SW480 (cell line): ENCODE measurements around the gene CDH23.

Source experiments
- DNase-seq: peaks from one replicate; pipeline ENCODE4 v3.0.0-alpha.2; 2016; ENCODE audit warnings: low spot score

The CDH23 gene

DNA sequence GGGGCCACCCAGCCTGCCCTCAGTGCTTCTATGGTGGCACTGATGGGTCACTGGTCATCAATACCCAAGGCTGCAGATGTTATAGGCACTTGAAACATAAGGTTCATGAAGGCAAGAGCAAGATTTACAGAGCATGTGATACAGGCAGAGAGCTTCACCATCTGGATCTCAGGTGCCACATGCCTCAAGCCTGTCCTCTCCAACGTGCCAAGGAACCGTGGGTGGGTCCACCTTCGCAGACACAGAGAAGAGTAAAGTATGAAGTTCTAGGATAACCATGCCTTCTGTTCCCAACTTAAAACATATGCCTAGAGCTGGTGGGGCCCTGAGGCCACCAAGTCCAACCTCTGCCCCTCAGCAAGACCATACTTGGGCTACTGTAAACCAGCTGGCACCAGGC lies 26.7 kb upstream of the CDH23 start:
- no peak for DNase-seq

DNA sequence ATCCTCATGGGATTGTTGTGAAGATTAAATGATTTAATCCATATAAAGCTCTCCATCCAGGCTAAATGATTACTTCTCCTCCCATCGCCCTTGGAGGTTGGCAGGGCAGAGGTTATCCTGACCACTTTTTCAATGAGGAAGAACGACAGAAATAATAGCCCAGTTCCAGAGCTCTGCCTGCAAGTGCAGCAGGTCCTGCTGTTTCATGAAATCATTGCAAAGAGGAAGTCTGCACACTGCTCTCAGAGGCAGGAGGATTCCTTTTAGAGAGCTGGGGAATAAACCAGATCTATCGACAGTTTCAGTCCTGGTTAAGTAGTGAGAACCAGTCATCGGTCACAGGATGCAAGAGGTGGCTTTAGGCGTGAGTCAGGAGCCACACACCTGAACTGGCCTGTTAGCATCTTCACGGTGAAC lies 25.0 kb upstream of the CDH23 start:
- DNase-seq, result no peak

DNA sequence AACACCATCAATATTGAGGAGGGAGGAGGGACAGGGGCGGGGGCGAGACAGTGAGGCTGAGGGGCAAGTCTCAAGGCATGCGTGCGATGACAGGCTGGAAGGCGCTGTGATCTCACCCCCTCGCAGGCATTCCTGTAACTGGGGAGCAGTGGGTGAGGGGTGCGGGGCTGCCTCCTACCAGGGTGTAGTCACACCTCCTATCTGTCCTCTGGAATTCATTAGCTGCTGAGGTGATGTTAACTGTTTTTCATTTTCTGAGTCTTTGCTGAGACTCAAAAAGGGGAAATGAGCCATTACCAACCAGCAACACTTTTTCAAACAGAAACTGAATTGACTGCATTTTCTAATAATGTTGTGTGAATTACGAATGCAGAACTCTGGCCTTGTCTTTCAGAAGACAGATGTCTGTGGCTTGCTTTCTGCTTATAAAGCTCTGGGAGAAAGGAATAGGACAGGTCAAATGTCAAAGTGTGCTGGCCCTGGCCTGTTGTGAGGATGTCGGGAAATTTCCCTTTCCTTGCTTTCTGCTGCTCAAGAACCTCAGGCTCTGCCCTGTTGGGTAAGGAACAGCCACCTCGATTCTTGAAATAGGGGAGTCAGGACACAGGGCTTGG lies 23.7 kb upstream of the CDH23 start:
- DNase-seq, result no peak

DNA sequence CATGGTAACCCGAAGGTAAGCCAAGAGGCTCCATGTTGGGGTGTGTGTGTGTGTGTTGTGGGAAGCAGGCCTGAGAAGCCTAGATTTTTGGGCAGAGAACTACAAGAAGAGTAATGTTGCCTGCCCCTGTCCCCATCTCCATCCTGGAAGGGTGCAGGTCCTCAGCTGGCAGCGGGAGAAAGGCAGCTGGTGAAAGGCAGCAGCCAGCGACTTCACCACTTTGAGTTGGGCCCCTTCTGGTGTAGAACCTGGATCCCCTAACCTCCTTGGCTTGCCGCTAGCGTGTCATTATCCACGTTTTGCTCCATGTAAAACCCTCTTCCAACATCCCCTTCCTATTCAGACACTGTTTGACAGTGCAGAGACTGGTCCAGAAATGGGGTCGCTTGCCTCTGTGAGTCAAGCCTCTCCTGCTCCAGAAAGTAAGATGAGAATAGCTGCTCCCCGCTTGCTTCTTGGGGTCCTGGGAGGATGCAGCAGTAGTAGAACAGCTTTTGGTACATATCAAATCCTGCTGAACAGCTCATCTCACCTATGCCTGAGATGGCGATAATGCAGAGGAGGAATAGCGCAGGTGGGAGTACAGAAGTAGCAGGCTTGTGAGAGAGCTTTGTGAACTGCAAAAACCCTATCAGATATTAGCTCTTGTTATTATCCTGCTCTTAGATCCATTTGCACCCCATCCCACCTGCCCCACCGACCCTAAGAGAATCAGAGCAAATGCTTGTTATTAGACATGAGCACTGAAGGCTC lies 22.1 kb upstream of the CDH23 start:
- DNase-seq, result no peak

DNA sequence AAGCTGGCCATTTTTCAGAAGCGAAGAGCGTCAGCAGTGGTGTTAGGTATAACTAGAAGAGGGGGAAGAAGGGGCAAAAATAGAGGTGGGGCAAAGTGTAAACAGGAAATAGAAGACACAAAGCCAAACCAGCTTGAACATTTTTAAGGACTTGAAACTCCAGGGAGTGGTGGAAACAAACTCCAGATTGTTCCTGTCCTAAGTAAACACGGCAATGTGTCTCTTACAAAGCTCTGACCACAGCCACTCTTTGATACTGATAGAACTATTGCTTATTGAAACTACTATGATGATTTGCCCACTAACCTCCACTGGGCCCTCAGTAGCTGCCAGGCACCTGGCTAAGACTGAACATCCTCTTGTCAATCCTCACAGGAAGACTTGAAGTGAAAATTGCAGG lies 20.8 kb upstream of the CDH23 start:
- DNase-seq, result no peak

DNA sequence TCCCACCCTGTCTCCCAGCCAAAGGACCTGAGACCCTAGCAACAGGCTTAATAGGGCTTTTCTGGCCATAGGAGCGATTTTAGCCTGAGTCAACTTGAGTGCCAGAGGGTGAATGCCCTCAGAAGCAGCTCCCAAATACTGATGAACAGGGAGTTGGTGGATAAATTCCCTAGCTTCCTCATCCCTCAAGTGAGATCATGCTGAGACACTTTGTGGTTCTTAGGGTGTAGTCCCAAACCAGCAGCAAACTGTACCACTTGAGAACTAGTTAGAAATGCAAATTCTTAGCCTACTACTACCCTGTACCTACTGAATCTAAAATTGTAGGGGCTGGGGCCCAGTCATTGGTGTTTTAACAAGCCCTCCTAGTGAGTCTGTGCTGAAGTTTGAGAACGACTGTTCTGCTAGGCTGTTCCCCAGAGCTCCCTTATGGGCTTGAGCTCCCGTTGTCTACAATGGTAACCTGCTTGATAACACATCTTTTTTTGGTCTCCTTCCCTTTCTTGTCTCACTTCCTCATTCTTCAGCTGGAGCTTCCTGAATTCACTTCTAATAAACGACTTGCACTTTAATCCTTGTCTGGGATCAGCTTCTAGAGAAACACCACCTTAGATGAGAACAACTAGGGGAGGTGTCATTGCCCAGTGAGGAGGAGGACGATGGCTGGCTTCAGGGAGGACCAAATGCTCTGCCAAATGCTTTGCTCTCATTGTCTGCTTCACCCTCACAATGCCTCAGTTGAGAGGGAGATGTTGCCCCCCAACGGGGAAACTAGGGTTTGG lies 18.2 kb upstream of the CDH23 start:
- DNase-seq, result no peak

DNA sequence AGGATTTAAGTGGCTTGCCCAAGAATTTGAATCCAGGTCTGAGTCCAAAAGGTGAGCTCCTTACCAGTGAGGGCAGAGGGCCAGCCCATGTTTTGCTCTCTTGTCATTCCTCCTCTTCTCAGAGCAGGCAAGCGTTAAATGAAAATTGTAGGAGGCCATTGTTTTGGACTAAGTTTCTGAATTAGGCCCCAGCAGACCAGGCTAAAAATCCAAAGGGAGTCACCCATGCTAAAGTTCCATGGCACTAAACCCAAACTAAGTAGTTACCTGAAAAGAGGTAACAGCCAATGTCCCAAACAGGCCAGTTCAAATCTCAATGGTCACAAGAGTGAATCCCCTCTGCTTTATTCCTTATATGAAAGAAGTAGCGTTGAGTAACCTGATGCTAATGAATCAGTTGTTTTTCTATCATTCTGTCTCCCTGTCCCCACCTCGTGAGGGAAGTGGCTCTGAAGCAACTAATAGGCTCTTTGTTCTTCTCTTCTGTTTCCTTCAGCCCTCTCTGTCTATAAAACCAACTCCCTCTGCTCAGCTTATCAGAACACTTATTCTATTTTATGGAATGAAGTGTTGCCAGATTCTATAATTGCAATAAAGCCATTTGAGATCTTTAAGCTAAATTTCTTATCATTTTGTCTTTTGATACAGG lies 17.5 kb upstream of the CDH23 start:
- DNase-seq, result no peak

DNA sequence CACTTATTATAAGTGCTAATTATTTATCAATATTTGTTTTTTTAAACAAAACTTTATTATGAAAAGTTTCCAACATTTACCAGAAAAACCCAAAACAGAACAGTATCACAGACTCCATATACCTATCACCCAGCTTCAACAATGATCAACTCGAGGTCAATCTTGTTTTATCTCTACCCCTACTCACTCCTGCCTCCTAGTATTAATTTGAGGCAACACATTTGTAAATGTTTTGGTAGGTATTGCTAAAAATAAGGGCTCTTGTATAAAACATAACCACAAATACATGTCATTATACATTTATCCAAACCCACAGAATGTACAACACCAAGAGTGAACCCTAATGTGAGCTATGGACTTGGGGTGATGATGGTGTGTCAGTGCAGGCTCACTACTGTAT lies 15.9 kb upstream of the CDH23 start:
- no peak for DNase-seq

DNA sequence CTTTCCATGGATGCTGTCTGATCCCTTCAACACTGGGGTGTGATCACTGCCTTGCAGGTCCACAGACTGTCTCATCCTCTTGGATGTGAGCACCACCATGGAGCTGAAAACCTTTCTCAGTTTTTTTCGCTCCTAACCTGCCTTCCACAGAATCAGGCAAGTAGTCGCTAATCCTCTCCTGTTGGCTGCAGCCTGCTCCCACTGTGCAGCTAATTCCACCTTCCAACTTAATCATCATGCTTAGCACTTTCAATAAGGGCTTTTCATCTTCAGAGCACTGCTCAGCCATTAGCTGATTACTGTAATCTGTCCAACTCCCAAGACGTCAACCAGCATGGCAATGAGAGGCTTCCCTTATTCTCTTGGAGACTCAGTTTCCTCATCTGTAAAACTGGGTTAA lies 15.1 kb upstream of the CDH23 start:
- DNase-seq, result no peak

DNA sequence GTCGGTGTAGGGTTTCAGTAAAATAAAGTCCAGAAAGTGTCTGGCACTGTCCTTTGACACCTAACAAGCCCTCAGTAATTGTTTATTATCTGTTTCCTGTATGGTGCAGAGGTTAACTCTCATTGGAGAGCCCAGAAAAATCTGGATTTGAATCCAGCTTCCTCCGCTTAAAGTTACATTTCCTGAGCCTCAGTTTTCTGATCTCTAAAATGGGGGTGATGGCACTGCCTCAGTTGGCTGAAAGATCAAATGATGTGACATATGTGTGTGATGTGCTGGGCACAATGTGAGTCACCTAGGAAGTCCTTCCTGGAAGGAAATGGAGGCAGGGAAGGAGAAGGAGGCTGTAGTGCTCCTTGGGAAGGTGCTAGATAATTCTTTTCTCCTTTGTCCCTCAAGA lies 14.7 kb upstream of the CDH23 start:
- DNase-seq, result no peak

DNA sequence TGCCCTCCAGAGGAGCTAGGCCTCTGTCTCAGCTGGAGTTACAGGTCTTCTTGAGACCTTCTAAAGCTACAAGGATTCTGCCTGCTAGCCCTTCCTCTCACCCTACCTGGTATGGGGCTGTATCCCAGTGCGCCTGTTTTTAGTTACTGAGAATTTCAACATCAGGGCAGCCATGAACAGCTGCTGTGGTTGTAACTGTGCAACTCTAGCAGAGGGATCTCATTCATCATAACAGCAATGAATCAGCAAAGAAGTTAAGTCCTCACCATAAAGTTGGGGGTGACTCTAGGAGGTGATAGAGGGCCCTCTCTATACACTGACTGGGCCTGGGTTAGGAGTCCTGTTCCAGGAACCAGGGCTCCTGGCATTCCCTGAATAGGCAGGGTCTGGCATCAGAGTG lies 14.0 kb upstream of the CDH23 start:
- DNase-seq, result no peak

DNA sequence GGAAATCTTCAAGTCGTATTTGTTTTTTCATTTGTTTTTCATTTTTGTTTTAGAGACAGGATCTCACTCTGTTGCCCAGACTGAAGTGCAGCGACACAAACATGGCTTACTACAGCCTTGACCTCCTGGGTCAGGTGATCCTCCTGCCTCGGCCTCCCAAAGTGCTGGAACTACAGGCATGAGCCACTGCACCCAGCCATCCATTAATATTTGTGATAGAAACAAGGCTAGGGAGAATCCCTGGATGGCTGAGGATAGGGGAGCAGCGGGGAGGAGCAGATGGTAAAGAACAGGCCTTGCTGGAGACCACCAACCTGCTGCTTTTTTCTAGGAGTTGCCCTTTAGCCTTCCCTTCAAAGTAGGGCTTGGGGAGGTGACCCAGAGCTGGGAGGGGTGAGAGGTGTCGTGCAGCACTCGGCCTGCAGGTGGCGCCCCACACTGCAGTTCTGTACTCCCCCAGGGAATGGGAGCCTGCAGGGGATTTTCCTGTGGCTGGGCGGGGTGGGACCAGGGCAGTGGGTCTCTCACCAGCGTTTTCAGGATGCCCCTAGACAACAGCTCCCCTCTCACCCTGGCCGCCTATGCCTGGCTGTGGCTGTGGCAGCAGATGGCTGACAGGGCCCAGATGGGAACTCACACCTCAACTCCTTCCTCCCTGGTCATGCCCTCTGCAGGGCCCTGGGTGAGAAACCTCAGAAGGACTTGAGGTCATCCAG lies 12.6 kb upstream of the CDH23 start:
- peak; percentile 22 for DNase-seq

DNA sequence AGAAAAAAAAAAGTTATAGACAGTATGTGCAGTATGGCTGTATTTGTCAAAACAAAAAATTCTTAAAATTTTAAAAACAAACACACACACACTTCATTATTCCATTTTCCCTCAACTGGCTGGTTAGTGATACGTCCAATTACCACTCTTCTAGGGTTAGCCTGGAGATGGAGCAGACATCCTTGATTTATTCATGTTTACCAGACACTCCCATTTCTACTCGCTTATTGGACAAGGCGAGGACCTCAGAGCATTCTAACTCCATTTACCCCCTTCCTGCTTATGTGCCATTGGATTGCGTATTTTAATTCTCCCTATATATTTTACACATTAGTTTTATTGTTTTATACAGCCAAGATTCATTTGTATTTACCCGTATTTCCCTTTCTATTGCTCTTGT lies 8.5 kb upstream of the CDH23 start:
- no peak for DNase-seq

DNA sequence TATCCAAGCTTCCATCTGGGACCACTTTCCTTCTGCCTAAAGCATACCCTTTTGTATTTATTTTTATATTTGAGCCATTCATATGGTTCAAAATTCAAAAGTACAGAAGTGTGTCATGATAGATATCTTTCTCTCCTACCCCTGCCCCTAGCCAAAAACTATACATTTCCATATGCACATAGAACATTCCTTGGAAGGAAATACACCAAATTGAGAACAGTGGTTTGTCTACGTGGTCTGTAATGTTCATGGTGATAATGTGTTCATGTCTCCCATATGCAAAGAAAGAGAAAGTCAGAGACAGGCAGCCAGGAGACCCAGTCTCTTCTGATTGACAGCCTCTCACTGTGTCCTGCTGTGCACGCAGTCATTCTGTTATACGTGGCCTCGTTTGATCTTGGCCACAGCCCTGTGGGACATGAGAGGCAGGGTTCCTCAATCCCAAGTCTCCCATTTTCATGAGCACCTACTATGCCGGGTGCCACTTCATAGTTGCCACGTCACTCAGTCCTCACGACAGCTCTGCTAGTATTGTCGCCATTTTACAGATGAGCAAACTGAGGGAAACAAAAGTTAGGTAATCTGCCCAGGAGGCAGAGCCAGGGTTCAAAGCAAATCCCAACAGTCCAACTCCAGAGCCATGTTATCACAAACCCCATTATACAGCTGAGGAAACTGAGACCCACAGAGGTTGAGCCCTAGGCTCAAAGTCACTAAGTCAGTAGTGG lies 8.0 kb upstream of the CDH23 start:
- DNase-seq, result no peak

DNA sequence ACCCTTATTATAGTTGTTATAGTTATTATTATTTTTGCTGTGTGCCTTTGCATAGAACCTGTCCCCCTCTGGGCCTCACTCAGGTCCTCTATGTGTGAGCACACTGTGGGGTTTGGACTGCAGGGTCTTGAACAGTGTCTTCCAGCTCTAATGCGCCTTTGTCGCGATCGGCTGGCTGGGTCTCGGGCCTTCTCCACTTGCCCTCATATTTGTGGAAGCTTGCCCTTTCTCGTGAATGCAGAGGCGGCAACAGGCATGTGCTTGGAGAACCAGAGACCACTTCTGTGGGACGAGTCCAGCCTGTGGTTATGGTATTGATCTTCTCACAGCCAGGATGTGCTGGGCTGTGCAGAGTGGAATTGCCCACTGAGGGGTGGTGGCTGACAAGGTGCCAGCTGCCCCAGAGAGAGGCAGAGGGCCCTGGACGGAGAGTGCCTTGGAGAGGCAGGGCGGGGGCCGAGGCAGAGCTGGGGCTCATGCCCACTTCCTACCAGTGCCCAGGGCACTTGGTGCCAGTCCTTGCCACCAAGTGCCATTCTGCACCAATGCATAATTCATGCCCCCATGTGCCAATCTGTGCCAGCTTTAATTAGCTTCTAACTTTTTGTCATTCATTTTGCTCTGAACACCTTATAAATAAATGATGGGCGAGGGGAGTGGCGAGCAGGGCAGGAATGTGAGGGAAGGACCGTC lies 6.8 kb upstream of the CDH23 start:
- DNase-seq, result no peak

DNA sequence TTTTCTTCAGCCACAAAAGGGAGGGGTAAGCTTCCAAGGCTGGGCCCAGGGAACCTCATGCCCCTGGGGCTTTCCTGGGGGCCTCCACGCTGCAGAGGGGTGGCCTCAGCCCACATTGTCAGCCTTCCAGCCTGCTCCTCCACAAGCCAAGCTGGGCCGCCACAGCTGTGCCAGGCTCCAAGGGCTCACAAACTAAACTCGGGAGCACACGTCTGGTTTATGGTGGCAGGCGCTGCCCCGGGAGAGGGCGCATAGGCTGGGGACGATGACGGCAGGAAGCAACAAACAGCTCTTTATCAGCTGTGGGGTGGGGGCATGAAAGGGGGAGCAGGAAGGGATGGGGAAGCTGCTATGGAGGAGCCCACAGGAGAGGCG lies 6.3 kb upstream of the CDH23 start:
- DNase-seq, result no peak

DNA sequence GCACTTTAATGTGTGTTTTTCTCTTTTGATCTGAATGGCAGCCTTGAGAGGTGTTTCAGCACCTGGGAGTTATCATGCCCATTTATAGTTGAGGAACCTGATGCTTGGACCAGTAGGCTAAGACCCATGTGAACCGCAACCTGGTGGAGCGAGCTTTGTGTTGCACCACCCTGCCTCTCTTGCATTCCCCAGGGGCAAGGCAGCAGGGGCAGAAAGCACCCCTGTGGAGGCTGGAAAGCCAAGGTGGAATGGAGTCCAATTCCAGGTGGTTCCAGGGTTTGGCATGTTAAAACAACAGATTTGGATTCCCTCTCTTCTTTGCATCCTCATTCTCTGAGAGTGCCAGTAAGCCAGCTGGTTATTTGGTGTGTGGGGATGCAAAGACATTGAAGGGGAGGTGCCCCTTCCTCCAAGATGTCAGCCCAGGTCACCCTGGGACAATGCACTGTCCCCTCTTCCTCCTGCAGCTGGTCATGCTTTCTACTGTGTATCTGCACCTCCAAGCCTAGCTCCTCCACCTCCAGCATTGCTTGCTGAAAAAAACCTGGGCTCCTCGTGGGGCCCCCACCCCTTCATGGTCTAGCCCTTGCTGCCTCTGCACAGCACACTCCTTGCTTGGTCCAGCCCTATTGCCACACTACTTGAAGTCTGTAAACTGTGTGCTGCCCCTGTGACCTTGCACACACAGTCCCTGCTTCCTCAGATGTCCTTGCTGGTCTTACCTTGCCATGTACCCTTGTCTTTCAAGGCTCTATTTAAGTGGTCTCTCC lies 5.6 kb upstream of the CDH23 start:
- DNase-seq, result no peak

DNA sequence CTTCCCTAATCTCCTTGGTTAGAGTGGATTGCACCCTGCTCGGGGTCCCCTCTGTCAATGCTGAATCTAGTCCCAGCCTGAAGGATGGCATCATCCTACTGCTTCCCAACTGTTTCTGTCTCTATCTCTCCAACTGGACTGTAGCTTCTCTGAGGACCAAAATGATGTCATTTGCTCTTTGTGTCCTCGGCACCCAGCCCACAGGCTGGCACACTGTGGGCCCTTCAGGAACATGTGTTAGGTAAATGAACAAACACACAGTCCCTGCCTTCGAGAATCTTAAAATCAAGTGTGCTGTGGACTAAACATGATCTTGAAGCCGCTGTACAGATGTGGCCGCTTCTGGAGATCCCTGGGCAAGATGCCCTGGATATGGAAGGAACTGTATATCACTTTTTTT lies 5.0 kb upstream of the CDH23 start:
- no peak for DNase-seq

DNA sequence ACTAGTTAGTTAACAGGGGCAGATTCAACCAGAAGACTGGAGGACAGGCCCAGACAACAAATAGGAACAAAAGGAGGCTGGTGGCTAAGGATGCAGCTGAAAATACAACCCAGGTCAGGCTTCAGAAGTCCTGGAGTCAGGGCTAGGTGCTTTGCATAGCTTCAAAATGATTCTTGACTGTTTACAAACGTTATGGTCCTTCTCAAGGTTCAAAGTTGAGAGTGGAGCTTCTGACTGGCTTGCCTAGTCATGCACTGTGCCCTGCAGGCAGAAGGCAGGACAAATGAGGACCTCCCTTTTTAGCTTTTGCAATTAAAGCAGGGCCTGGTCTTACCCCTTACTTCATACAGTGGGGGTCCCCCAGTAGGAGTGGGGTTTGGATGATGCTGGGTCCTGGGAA lies 4.4 kb upstream of the CDH23 start:
- no peak for DNase-seq
